Lung (tissue), 12 donors: ENCODE measurements around the gene TSR3. TPM values are rescaled to one million over a fixed set of nuclear protein-coding genes. Genes with fewer than 3 reads are reported as not detected.
"Not testable (repeated sequence)": the region's sequence is repeated elsewhere in the genome, so short reads cannot be mapped to it uniquely, and the experiment has no call there.

Experiments
- ATAC-seq: fragments of 200-7000 bp; cut with Tn5 transposase; one replicate; pipeline ENCODE4 v1.9.1; 2020; ENCODE audit warnings: moderate number of reproducible peaks; ENCODE audit not compliant: insufficient read depth, low FRiP score
- DNase-seq, 3 donors: peaks; one replicate each; pipeline ENCODE4 v3.0.0-alpha.2; 2013 to 2017
- H3K27ac ChIP-seq, 2 donors: one replicate each; pipeline ENCODE4 v1.5.1; 2013; ENCODE audit warnings: mild to moderate bottlenecking in 2 of 2, moderate library complexity in 2 of 2, control low read depth in 1 of 2, inconsistent platforms in 1 of 2, low read depth in 1 of 2, low read length in 1 of 2
- H3K27me3 ChIP-seq, 3 donors: one replicate each; pipeline ENCODE4 v1.5.1; 2013; ENCODE audit warnings: low read length in 2 of 3; ENCODE audit not compliant: control insufficient read depth in 3 of 3, insufficient read depth in 3 of 3
- H3K36me3 ChIP-seq, 4 donors: one replicate each; pipeline ENCODE4 v1.5.1; 2013; ENCODE audit warnings: low read length in 4 of 4, mild to moderate bottlenecking in 1 of 4, moderate library complexity in 1 of 4; ENCODE audit not compliant: control insufficient read depth in 4 of 4, insufficient read depth in 4 of 4
- H3K4me1 ChIP-seq, 5 donors: one replicate each; pipeline ENCODE4 v1.5.1; 2013; ENCODE audit warnings: low read length in 5 of 5, mild to moderate bottlenecking in 2 of 5, moderate library complexity in 1 of 5; ENCODE audit not compliant: control insufficient read depth in 5 of 5, insufficient read depth in 5 of 5
- H3K4me3 ChIP-seq: one replicate; pipeline ENCODE4 v1.5.1; 2013; ENCODE audit warnings: mild to moderate bottlenecking, control low read depth, moderate library complexity
- H3K9ac ChIP-seq, 2 donors: one replicate each; pipeline ENCODE4 v1.5.1; 2013; ENCODE audit warnings: low read length in 2 of 2, control low read depth in 1 of 2; ENCODE audit not compliant: insufficient read depth in 1 of 2
- H3K9me3 ChIP-seq, 4 donors: one replicate each; pipeline ENCODE4 v1.5.1; 2013; ENCODE audit warnings: low read length in 3 of 4, mild to moderate bottlenecking in 1 of 4, moderate library complexity in 1 of 4; ENCODE audit not compliant: control insufficient read depth in 4 of 4, insufficient read depth in 3 of 4
- WGBS, 2 donors: extraction: QIAGEN DNeasy Blood & Tissue Kit; methylation state at CpG; one replicate each; pipeline ENCODE4 v1.1.7; 2013; 5-methylcytosine and 5-hydroxymethylcytosine counted together
- polyA plus RNA-seq, 2 donors: library from polyadenylated mRNA; stranded (reverse); fragments of 200-250 nt; gene quantifications; one replicate each; pipeline ENCODE4 v1.2.1, GENCODE V29; 2013
- total RNA-seq, 2 donors: library from RNA; depleted of rRNA in 1 of 2; stranded (reverse); fragments of >200 nt in 1 of 2; gene quantifications; one replicate each; pipeline ENCODE4 v1.2.1, GENCODE V29; 2014 to 2021
- TF ChIP-seq, protein P1 (sequence below): IDR thresholded peaks from 2 replicates; pipeline ENCODE4 v1.5.1; 2012; ENCODE audit warnings: mild to moderate bottlenecking; ENCODE audit errors: control extremely low read depth, extremely low read depth
- donor health status: control.
- donor health status: control.
- donor health status: Bipolar disorder and iron deficiency.
- donor health status: healthy.
- donor health status: DM: yes; HTN: yes; CAD: no.

Gene TSR3
- total and polyA plus RNA-seq, 4 donors, result 32.5 to 66.4 (median 56.6) TPM

DNA sequence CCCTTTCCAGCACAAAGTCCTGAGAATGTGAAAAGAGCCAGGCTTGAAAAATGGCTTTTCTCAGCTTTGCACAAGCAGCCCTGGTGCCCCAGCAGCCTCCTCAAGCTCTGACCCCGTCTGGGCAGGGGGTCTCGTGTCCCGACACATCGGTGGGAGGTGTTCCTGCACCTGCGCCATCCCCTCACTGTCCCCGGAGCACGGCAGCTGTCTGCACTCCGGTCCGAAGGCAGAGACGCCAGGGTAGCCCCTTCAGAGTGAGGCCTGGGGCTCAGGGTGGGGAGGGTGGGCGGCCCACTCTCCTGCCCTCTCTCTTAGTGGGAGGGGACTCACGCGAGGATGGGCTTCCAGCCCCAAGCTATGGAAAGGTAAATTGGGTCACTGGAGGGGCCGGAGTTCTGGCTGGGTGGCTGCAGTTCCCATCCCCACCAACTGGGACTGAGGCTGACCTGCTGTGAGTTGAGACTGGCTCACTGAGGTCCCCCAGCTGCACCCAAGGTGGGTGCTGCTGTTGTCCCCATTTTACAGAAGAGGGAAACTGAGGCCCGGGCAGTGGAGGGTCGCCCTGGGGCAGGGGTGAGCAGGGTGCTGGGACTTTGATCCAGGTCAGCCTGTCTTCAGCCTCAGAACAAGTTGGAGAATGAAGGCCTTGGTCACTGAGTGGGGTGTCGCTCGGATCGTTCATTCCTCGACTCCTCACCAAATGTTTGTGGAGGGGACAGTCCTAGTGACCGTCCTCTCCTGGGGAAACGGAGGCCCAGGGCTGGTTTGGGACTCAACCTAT, 20.6 kb downstream of the TSR3 start:
- peaks cover 0 to 35% (median 22%) of the 10 kb centered on the region in 3 donors for H3K27me3 ChIP-seq
- ATAC-seq (no peak), DNase-seq (no peak)
- TF ChIP-seq, protein P1, sequence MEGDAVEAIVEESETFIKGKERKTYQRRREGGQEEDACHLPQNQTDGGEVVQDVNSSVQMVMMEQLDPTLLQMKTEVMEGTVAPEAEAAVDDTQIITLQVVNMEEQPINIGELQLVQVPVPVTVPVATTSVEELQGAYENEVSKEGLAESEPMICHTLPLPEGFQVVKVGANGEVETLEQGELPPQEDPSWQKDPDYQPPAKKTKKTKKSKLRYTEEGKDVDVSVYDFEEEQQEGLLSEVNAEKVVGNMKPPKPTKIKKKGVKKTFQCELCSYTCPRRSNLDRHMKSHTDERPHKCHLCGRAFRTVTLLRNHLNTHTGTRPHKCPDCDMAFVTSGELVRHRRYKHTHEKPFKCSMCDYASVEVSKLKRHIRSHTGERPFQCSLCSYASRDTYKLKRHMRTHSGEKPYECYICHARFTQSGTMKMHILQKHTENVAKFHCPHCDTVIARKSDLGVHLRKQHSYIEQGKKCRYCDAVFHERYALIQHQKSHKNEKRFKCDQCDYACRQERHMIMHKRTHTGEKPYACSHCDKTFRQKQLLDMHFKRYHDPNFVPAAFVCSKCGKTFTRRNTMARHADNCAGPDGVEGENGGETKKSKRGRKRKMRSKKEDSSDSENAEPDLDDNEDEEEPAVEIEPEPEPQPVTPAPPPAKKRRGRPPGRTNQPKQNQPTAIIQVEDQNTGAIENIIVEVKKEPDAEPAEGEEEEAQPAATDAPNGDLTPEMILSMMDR, result no peak
- peaks cover 0 to 3% (median 0%) of the 10 kb centered on the region in 4 donors for H3K9me3 ChIP-seq
- peak overlapping the region; percentile 2 for H3K4me3 ChIP-seq
- peaks cover 0 to 8% (median 0%) of the 10 kb centered on the region in 4 donors for H3K36me3 ChIP-seq
- peaks cover 0 to 18% (median 14%) of the 10 kb centered on the region in 5 donors for H3K4me1 ChIP-seq
- 53 to 58% methylated on average over 22 of the region's 22 CpGs for WGBS, 2 donors
- peak overlapping the region; percentile 29 to 62 for H3K27ac ChIP-seq
- no peak overlapping the region for H3K9ac ChIP-seq

DNA sequence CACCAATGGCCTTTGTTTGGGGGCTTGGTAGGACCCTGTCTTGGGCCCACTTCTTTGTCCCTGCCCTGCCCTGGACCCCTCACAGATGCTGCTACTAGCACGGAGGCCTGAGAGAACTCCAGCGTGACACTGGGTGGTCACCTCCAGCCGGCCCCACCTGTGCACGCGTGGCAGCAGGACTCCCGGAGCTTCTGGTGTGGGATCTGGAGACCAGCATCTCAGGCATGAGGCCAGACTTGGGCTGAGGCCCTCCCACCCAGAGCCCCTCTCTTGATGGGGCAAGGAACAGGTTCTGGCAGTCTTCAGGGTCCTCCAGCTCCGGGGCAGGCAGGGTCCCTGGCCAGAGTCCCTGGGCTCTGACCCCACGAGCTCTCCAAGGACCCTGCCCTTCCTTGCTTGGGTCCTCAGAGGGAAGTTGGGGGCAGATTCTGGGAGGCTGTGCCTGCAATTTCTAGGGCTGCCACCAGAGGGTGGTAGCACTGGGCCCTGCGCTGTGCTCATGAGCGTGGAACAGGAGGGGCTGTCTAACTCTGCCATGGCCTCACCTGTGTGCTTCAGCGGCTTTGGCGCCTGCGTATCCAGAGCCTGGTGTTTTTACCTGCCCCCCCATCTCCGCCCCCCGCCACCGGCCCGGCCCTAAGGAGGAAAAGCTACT, 21.3 kb downstream of the TSR3 start:
- Histone ChIP-seq H3K27me3 (peaks cover 0 to 29% (median 20%) of the 10 kb centered on the region in 3 donors), H3K36me3 (peaks cover 0 to 11% (median 2%) of the 10 kb centered on the region in 4 donors), H3K27ac (no peak overlapping the region), H3K4me1 (peaks cover 0 to 18% (median 14%) of the 10 kb centered on the region in 5 donors), H3K9me3 (peaks cover 0 to 3% (median 0%) of the 10 kb centered on the region in 4 donors), H3K9ac (no peak overlapping the region), H3K4me3 (no peak overlapping the region)
- DNase-seq (no peak), ATAC-seq (no peak)
- TF ChIP-seq, protein P1, result no peak
- 74 to 77% methylated on average over 17 of the region's 17 CpGs for WGBS, 2 donors

DNA sequence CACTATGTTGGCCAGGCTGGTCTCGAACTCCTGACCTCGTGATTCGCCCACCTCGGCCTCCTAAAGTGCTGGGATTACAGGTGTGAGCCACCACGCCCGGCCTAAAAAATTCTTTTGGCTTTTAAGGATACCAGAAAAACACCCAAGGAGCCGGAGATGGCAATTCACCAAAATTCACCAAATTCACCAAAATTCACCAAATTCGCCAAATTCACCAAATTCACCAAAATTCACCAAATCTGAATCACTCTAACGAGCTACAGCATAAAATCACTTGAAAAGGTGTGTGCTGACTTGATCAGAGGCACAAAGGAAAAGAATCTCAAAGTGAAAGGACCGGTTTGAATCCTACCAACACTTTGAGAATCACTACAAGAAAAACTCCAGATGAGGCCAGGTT, 22.7 kb downstream of the TSR3 start:
- H3K9me3 ChIP-seq, H3K9ac ChIP-seq, DNase-seq, ATAC-seq, H3K27ac ChIP-seq, H3K4me3 ChIP-seq: not testable (repeated sequence)
- peaks cover 0 to 18% (median 14%) of the 10 kb centered on the region in 5 donors for H3K4me1 ChIP-seq
- H3K27me3 ChIP-seq, result peaks cover 0 to 18% (median 12%) of the 10 kb centered on the region in 3 donors
- peaks cover under 1 to 24% (median 3%) of the 10 kb centered on the region in 4 donors for H3K36me3 ChIP-seq
- 95 to 96% methylated on average over 10 of the region's 10 CpGs for WGBS, 2 donors

DNA sequence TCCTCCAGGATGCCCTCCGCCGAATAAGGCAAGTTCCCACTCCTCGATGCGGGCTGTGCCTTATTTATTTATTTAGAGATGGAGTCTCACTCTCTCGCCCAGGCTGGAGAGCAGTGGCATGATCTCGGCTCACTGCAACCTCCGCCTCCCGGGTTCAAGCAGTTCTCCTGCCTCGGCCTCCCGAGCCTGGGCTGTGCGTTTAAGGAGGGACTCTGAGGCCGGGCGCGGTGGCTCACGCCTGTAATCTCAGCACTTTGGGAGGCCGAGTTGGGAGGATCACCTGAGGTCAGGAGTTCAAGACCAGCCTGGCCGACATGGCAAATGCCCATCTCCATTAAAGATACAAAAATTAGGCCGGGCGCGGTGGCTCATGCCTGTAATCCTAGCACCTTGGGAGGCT, 23.5 kb downstream of the TSR3 start:
- H3K9ac ChIP-seq, DNase-seq, H3K9me3 ChIP-seq, H3K4me3 ChIP-seq, H3K27ac ChIP-seq, ATAC-seq: not testable (repeated sequence)
- Histone ChIP-seq H3K27me3 (peaks cover 0 to 18% (median 12%) of the 10 kb centered on the region in 3 donors), H3K36me3 (peaks cover 4 to 32% (median 6%) of the 10 kb centered on the region in 4 donors), H3K4me1 (peaks cover 0 to 16% (median 14%) of the 10 kb centered on the region in 5 donors)
- 90 to 91% methylated on average over 20 of the region's 20 CpGs for WGBS, 2 donors
